ENCODE results near the gene IL24.
A peak's percentile ranks its signal among the peaks of the same experiment; 100 is the strongest.
"Not testable (repeated sequence)": the region's sequence is repeated elsewhere in the genome, so short reads cannot be mapped to it uniquely, and the experiment has no call there.

Gene IL24, protein sequence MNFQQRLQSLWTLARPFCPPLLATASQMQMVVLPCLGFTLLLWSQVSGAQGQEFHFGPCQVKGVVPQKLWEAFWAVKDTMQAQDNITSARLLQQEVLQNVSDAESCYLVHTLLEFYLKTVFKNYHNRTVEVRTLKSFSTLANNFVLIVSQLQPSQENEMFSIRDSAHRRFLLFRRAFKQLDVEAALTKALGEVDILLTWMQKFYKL

DNA sequence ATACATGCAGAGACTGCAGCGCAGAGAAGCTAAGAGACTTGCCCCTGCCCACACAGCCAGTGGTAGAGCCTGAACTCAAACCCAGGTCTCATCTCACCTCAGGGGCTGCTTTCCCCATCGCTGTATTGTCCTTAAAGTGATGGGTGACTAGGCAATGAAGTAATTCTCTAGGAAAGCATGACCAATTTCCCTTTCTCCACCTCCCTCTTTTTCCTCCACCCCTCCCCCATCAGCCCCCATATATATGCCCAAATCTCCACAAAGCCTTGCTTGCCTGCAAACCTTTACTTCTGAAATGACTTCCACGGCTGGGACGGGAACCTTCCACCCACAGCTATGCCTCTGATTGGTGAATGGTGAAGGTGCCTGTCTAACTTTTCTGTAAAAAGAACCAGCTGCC lies at the start of gene IL24:
IL24 (plus strand) TSS at position 269 of the 400 bp plus-strand sequence. CDS start 390 bp downstream, outside the sequence.
- peak in 1 of 2 experiments; percentile 45 for DNase-seq

GRCh38 chr1:206847946-206848345 lies 49.3 kb upstream of the IL24 start:
- DNase-seq: no peak

GRCh38 chr1:206850401-206850800 lies 46.8 kb upstream of the IL24 start:
- DNase-seq: no peak

DNA sequence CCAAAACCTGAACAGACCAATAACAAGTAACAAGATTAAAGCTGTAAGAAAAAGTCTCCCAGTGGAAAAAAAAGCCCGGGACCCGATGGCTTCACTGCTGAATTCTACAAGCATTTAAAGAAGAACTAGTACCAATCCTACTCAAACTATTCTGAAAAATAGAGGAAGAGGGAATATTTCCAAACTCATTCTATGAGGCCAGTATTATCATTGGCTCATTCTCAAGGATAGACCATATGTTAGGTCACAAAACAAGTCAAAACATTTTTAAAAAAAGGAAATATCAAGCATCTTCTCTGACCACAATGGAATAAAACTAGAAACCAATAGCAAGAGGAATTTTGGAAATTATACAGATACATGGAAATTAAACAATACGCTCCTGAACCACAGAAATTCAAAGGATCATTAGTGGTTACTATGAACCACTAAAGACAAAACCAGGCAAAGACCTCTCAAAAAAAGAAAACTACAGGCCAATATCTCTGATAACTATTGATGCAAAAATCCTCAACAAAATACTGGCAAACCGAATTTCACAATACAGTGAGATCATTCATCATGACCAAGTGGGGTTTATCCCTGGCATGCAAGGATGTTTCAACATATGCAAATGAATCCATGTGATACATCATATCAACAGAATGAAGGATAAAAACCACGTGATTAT lies 45.8 kb upstream of the IL24 start:
- DNase-seq: no peak

DNA sequence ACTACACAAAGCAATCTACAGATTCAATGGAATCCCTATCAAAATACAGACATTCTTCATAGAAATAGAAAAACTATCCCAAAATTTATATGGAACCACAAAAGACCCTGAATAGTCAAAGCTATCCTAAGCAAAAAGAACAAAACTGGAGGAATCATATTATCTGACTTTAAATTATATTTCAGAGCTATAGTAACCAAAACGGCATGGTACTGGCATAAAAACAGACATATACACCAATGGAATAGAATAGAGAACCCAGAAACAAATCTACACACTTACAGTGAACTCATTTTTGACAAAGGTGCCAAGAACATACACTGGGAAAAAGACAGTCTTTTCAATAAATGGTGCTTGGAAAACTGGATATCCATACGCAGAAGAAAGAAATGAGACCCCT lies 44.6 kb upstream of the IL24 start:
- not testable (repeated sequence) for DNase-seq

GRCh38 chr1:206853696-206854095 lies 43.5 kb upstream of the IL24 start:
- not testable (repeated sequence) for DNase-seq

- no peak for DNase-seq
Measured at GRCh38 chr1:206854401-206855129, 42.7 kb upstream of the IL24 start.

DNA sequence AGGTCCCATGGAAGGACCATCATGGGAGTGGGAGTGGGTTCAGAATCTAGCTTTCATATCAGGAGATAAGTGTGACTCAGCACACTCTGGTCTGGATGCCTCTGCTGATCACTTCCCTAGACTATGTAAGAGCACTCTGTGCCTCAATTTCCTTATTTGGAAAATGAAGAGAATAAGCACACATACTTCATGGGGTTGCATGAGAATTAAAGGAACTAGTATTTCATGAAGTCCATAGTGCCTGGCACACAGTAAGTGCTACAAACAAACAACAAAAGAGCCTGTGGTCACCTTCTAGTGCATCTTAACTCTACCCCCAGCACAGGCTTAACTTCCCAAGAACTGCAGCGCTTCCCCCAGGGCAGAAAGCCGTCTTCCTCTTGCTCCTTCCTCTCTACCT lies 41.4 kb upstream of the IL24 start:
- DNase-seq: no peak

DNA sequence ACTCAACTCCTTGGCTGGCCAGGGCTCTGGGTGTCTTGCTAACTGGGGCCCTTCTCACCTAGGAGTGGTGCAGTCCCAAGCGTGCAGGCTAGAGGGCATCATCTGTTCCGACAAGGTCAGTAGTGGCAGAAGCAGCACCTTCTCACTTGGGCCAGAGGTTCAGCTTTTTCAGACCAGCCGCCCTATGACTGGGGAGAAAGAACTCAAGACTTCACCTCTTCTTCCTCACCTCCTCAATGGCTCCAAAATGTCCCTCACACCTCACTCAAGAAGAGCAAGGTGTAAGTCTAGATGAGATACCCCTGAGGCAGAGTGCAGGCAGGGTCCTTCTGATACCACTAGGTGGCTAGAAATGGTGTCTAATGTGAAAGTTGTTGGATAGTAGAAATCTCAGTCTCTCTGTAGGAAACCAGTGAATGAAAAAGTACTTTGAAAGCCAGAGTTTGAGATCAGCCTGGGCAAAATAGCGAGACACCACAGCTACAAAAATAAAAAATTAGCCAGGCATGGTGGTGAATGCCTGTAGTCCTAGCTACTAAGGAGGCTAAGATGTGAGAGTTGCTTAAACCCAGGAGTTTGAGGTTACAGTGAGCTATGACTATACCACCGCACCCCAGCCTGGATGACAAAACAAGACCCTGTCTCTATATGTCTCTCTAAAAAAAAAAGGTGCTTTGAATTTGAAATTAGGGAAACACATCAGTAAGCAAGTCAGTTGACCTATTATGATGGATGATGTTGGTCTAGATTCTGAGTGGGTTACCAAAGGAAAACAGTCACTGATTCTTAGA lies 40.4 kb upstream of the IL24 start:
- DNase-seq: peak in 1 of 2 experiments; percentile 12

- DNase-seq: no peak
Measured at GRCh38 chr1:206859082-206859521, 38.1 kb upstream of the IL24 start.

DNA sequence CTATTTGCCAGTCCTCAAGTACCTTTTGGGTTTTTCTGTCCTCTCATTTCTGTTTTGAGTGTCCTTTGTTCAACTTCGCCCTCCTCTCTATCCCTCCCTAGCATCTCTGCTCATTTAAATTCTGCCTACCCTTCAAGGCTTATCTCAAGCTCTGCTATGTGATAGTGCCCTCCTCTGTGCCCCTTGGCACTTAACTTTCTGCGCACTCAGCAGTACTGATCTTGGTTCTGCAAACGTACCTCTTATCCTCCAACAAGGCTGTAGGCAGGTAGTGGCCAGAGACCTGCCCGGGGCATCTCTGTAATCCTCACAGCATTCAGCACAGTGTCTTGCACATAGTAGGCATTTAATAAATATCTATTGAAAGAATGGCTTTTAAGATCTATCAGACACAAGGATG lies 37.1 kb upstream of the IL24 start:
- DNase-seq: no peak

GRCh38 chr1:206863266-206863665 lies 34.0 kb upstream of the IL24 start:
- DNase-seq: no peak

DNA sequence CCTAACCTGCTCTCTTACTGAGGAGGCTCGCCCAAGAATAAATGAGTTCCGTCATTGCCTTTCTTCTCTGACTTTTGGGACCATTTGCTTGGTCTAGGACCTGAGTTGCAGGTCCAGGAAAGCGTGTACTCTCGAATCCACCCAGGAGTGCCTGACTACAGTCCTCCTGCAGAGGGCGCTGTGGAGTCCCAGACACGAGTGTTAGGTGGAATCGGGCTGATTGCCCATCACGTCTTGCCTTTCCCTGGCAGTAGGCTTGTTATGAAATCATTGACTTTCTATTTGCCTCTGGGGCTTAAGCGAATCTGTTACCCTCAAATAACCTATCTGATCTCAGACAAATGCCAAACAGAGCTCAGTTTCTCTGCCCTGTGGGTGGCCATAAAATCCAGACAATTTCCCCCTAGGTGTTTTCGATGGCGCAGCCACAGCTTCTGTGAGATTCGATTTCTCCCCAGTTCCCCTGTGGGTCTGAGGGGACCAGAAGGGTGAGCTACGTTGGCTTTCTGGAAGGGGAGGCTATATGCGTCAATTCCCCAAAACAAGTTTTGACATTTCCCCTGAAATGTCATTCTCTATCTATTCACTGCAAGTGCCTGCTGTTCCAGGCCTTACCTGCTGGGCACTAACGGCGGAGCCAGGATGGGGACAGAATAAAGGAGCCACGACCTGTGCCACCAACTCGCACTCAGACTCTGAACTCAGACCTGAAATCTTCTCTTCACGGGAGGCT lies 32.1 kb upstream of the IL24 start, which contains the start of gene IL20:
IL20 (plus strand) TSS at position 685 of the 733 bp plus-strand sequence. CDS start 230 bp downstream, outside the sequence.
- peak; percentile 76 to 84 for DNase-seq

GRCh38 chr1:206866062-206866461 lies 31.2 kb upstream of the IL24 start:
- DNase-seq: no peak

- DNase-seq: no peak
Measured at GRCh38 chr1:206867239-206867638, 30.0 kb upstream of the IL24 start.

DNA sequence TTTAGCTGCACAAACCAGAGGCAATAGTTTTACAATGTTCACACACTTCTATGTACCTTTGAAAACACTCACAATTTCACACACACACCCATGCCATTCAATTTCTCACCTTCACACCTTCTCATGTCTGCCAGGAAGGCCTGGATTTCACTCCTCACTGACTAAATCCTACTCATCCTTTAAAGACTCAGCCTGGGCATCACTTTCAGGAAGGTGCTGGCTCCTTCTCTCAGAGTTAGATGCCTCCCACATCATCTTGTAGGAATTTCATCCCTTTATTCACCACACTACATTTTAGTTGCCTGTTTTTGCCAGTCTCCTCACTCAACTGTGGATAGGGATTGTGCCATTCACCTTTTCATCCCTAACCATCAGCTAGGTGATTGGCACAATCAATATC lies 29.5 kb upstream of the IL24 start:
- no peak for DNase-seq

- no peak for DNase-seq
Measured at GRCh38 chr1:206868264-206868663, 29.0 kb upstream of the IL24 start.

DNA sequence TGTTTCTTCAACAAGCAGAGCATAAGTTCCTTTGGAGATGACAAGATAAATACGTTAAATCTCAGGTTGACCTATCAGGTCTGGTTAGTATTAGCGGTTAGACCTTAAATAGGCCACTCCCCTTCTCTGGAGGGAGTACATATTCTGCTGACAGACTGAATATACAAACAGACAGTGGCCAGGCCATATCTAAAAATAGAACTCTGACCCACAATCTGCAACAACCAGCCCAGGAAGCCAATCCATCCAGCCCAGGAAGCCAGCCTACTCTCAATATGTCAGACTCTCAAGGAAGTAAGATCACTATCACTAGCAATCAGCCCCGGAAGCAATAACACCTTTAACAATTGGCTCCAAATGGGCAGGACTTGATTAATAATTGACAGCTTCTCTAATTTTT lies 25.1 kb upstream of the IL24 start:
- no peak for DNase-seq

DNA sequence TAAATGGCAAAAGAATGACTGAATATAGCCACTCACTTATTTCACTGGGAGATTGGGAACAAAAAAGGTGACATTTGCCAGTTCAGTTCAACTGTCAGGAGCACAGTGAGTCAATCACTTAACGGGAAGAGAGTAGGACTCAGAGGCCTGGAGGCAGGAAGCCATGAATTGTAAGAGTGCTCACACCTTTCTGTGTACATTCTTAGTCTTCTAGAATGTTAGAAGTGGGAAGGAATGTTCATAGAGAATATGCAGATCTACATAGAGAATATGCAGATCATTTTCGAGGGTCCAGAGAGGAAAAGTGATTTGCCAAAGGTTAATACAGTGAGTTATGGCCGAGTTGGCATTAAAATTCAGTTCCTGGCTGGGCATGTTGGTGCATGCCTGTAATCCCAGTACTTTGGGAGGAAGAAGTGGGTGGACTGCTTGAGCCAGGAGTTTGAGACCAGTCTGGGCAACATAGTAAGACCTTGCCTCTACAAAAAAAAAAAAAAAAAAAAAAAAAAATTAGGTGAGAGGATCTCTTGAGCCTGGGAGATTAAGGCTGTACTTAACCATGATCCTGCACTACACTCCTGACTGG lies 23.5 kb upstream of the IL24 start:
- no peak for DNase-seq

- DNase-seq: no peak
Measured at GRCh38 chr1:206875752-206876377, 21.4 kb upstream of the IL24 start.

DNA sequence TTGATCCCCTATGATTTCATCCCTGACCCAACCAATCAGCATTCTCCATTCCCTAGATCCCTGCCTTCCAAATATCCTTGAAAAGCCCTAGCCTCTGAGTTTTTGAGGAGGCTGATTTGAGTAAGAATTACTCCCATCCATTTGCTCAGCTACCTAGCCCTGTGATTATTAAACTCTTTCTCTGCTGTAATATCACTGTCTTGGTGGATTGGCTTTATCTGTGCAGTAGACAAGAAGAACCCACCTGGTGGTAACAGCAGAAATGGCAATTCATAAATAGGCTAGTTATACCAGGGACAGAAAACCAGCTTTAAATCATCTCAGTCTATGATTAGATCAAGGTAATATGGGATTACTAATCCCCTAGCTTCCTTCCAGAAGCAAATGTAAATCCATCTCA lies 18.8 kb upstream of the IL24 start:
- no peak for DNase-seq
